ENCODE measurements around the gene MROH8. TPM values are rescaled to one million over a fixed set of nuclear protein-coding genes. Genes with fewer than 3 reads are reported as not detected.
"Not testable (repeated sequence)": the region's sequence is repeated elsewhere in the genome, so short reads cannot be mapped to it uniquely, and the experiment has no call there.

The MROH8 gene
- total RNA-seq, 1 experiment from 2014 or later = 1.8 TPM

DNA sequence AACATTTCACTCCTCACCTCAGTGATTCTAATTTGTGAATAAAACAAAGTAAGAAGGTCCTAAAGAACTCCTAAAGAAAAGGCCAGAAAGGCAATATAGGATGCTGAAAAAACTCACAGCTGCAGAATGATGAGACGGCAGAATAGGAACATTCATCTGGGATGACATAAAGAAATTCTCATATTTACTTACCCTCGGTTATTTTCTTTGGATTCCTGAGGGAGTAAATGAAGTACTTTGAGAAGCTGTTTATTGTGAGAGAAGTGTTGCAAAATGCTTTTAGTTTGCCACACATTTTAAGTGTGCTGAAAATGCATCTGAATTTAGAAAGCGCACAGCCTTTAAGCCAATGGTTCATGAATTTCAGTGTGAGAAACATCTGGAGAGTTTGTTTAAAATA, 47.9 kb downstream of the MROH8 start:
- no TSS peak for BruUV-seq (replicated peaks)
- no peaks in the 10 kb centered on the region for H3K4me1 ChIP-seq (ENCODE audit: control insufficient read depth, insufficient read depth, low read length)
- no peak overlapping the region for H3K4me3 ChIP-seq (ENCODE audit: low read depth in 2 of 2, low read length in 2 of 2)
- H3K36me3 ChIP-seq (ENCODE audit: control insufficient read depth, insufficient read depth, low read length) = no peaks in the 10 kb centered on the region
- in situ Hi-C loops (cut with HindIII; ENCODE audit: low pct_unique_long_range_greater_than_20kb, low sequenced_read_pairs) = no loop called here
- TF ChIP-seq POLR2AphosphoS5 (IDR thresholded peaks at IDR 0.05; ENCODE audit: low read depth, low read length) = no peak
- TF ChIP-seq, protein P1, sequence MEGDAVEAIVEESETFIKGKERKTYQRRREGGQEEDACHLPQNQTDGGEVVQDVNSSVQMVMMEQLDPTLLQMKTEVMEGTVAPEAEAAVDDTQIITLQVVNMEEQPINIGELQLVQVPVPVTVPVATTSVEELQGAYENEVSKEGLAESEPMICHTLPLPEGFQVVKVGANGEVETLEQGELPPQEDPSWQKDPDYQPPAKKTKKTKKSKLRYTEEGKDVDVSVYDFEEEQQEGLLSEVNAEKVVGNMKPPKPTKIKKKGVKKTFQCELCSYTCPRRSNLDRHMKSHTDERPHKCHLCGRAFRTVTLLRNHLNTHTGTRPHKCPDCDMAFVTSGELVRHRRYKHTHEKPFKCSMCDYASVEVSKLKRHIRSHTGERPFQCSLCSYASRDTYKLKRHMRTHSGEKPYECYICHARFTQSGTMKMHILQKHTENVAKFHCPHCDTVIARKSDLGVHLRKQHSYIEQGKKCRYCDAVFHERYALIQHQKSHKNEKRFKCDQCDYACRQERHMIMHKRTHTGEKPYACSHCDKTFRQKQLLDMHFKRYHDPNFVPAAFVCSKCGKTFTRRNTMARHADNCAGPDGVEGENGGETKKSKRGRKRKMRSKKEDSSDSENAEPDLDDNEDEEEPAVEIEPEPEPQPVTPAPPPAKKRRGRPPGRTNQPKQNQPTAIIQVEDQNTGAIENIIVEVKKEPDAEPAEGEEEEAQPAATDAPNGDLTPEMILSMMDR (IDR thresholded peaks at IDR 0.05) = no peak
- no peak for TF ChIP-seq TCF7L2 (IDR thresholded peaks at IDR 0.05; ENCODE audit: low read depth, low read length)
- TF ChIP-seq, protein P2, sequence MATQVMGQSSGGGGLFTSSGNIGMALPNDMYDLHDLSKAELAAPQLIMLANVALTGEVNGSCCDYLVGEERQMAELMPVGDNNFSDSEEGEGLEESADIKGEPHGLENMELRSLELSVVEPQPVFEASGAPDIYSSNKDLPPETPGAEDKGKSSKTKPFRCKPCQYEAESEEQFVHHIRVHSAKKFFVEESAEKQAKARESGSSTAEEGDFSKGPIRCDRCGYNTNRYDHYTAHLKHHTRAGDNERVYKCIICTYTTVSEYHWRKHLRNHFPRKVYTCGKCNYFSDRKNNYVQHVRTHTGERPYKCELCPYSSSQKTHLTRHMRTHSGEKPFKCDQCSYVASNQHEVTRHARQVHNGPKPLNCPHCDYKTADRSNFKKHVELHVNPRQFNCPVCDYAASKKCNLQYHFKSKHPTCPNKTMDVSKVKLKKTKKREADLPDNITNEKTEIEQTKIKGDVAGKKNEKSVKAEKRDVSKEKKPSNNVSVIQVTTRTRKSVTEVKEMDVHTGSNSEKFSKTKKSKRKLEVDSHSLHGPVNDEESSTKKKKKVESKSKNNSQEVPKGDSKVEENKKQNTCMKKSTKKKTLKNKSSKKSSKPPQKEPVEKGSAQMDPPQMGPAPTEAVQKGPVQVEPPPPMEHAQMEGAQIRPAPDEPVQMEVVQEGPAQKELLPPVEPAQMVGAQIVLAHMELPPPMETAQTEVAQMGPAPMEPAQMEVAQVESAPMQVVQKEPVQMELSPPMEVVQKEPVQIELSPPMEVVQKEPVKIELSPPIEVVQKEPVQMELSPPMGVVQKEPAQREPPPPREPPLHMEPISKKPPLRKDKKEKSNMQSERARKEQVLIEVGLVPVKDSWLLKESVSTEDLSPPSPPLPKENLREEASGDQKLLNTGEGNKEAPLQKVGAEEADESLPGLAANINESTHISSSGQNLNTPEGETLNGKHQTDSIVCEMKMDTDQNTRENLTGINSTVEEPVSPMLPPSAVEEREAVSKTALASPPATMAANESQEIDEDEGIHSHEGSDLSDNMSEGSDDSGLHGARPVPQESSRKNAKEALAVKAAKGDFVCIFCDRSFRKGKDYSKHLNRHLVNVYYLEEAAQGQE (IDR thresholded peaks at IDR 0.05; ENCODE audit: insufficient read depth in 1 of 2, low read depth in 2 of 2, low read length in 1 of 2) = no peak
- no peak for TF ChIP-seq SIN3A (IDR thresholded peaks at IDR 0.05; ENCODE audit: borderline replicate concordance, insufficient read depth, low read depth, low read length)
- DNase-seq (ENCODE audit: low read depth, low spot score) = no peak
- no peaks in the 10 kb centered on the region; the same call in 1 of the 2 replicates for H3K27me3 ChIP-seq (ENCODE audit: control insufficient read depth, insufficient read depth, low read length)
- ATAC-seq = no peak
- ChIA-PET CTCF (interaction anchor here (0.6 kb wide), 1 partner anchor 38 kb away, joined by 3 read pairs; no protein-coding TSS in a partner anchor), POLR2A (no interaction called here)
- H3K27ac ChIP-seq (ENCODE audit: low read length) = no peak overlapping the region
- no peaks in the 10 kb centered on the region for H3K9me3 ChIP-seq (ENCODE audit: control insufficient read depth, insufficient read depth, low read depth, low read length)
- intact Hi-C loops (cut with micrococcal nuclease; ENCODE audit: unreplicated experiment) = no loop called here

DNA sequence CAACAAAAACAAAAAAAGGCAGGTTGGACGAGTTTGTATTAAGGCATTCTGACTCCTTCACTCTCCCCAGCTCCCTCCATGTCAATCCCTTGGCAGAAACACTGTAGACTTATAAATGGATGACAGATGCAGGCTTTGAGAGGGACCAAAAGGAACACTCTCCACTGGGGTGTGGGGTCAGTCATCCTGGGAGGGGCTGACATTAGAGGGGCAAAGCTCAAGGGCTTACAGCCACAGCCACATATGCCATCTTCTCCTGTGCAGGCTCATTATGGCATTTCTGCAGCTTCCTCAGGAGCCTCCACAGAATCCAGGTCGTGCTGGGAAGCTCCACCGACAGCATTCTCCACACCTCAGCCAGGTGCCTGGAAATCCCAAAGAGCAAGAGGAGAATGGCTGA, 50.5 kb downstream of the MROH8 start:
- ChIA-PET CTCF (no interaction called here), POLR2A (no interaction called here)
- Histone ChIP-seq H3K4me1 (ENCODE audit: control insufficient read depth, insufficient read depth, low read length) (no peaks in the 10 kb centered on the region), H3K27me3 (ENCODE audit: control insufficient read depth, insufficient read depth, low read length) (no peaks in the 10 kb centered on the region; the same call in 1 of the 2 replicates), H3K4me3 (ENCODE audit: low read depth in 2 of 2, low read length in 2 of 2) (no peak overlapping the region), H3K36me3 (ENCODE audit: control insufficient read depth, insufficient read depth, low read length) (no peaks in the 10 kb centered on the region), H3K27ac (ENCODE audit: low read length) (no peak overlapping the region), H3K9me3 (ENCODE audit: control insufficient read depth, insufficient read depth, low read depth, low read length) (no peaks in the 10 kb centered on the region)
- in situ Hi-C loops (cut with HindIII; ENCODE audit: low pct_unique_long_range_greater_than_20kb, low sequenced_read_pairs) (no loop called here), intact Hi-C loops (cut with micrococcal nuclease; ENCODE audit: unreplicated experiment) (no loop called here)
- TF ChIP-seq, protein P1 (IDR thresholded peaks at IDR 0.05) = no peak
- TF ChIP-seq SIN3A (IDR thresholded peaks at IDR 0.05; ENCODE audit: borderline replicate concordance, insufficient read depth, low read depth, low read length) (no peak), POLR2AphosphoS5 (IDR thresholded peaks at IDR 0.05; ENCODE audit: low read depth, low read length) (no peak), TCF7L2 (IDR thresholded peaks at IDR 0.05; ENCODE audit: low read depth, low read length) (no peak)
- TF ChIP-seq, protein P2 (IDR thresholded peaks at IDR 0.05; ENCODE audit: insufficient read depth in 1 of 2, low read depth in 2 of 2, low read length in 1 of 2) = no peak
- DNase-seq (ENCODE audit: low read depth, low spot score) = no peak
- BruUV-seq (replicated peaks) = no TSS peak
- ATAC-seq = no peak

DNA sequence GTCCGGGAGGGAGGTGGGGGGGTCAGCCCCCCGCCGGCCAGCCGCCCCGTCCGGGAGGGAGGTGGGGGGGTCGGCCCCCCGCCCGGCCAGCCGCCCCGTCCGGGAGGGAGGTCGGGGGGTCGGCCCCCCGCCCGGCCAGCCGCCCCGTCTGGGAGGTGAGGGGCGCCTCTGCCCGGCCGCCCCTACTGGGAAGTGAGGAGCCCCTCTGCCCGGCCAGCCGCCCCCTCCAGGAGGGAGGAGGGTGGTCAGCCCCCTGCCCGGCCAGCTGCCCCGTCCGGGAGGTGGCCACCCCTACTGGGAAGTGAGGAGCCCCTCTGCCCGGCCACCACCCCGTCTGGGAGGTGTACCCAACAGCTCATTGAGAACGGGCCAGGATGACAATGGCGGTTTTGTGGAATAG, 53.1 kb downstream of the MROH8 start:
- H3K9me3 ChIP-seq (ENCODE audit: control insufficient read depth, insufficient read depth, low read depth, low read length); CTCF ChIA-PET; BruUV-seq (replicated peaks); POLR2A ChIA-PET; in situ Hi-C loops (cut with HindIII; ENCODE audit: low pct_unique_long_range_greater_than_20kb, low sequenced_read_pairs); H3K27me3 ChIP-seq (ENCODE audit: control insufficient read depth, insufficient read depth, low read length); H3K36me3 ChIP-seq (ENCODE audit: control insufficient read depth, insufficient read depth, low read length); intact Hi-C loops (cut with micrococcal nuclease; ENCODE audit: unreplicated experiment); ATAC-seq; DNase-seq (ENCODE audit: low read depth, low spot score); H3K27ac ChIP-seq (ENCODE audit: low read length); H3K4me1 ChIP-seq (ENCODE audit: control insufficient read depth, insufficient read depth, low read length); H3K4me3 ChIP-seq (ENCODE audit: low read depth in 2 of 2, low read length in 2 of 2): not testable (repeated sequence)

Measured in Panc1 (cell line).